GM12878 (cell line): ENCODE measurements around the gene RAD23B. TPM values are rescaled to one million over a fixed set of nuclear protein-coding genes. Genes with fewer than 3 reads are reported as not detected.

Experiments used
- ATAC-seq: fragments of 200-7000 bp; cut with Tn5 transposase; 3 replicates; pipeline ENCODE4 v1.9.1; 2020; ENCODE audit warnings: mild to moderate bottlenecking, moderate library complexity
- BruUV-seq: library from RNA; stranded (reverse); fragments of 400-500 nt; replicated peaks from 2 replicates; lab custom pipeline; 2021; lab: Mats Ljungman, UMichigan
- CTCF ChIA-PET: fragments of 300-600 bp; sonication (Branson Sonifier 250); formaldehyde crosslinking; extraction: SDS; loops from one replicate; lab custom pipeline; 2021; ENCODE audit warnings: inconsistent platforms; lab: Yijun Ruan, JAX
- POLR2A ChIA-PET: fragments of 350-600 bp; formaldehyde crosslinking; extraction: SDS; loops from one replicate; lab custom pipeline; 2021; ENCODE audit warnings: inconsistent platforms; lab: Charles Lee
- RAD21 ChIA-PET: fragments of 300-600 bp; sonication (Branson Sonifier 250); formaldehyde crosslinking; loops from one replicate; lab custom pipeline; 2023; ENCODE audit warnings: antibody characterized with exemption; ENCODE audit not compliant: unreplicated experiment; lab: Charles Lee
- SMC1A ChIA-PET: fragments of 300-600 bp; sonication (Branson Sonifier 250); formaldehyde crosslinking; loops from one replicate; lab custom pipeline; 2023; ENCODE audit not compliant: unreplicated experiment, uncharacterized antibody; lab: Charles Lee
- DNase-seq: peaks from one replicate; pipeline ENCODE4 v3.0.0-alpha.2; 2011; ENCODE audit warnings: low read depth, low spot score
- FAIRE-seq: peaks from 3 replicates; lab custom pipeline; 2011; peaks lifted over from hg19 to GRCh38; lab: Jason Lieb, UNC
- H2AFZ ChIP-seq: 2 replicates; pipeline ENCODE4 v1.6.0; 2011; ENCODE audit warnings: low read depth, low read length, control low read depth; ENCODE audit not compliant: control insufficient read depth
- H3K27ac ChIP-seq: 2 replicates; pipeline ENCODE4 v1.5.1; 2011; ENCODE audit warnings: control low read depth; ENCODE audit not compliant: control insufficient read depth, insufficient read depth
- H3K27me3 ChIP-seq, 2 experiments: replicated peaks in 1 of 2; 2 replicates each; pipeline versions ENCODE4 v1.6.0 to v1.6.1; 2011; ENCODE audit warnings: low read length in 1 of 2; ENCODE audit not compliant: control insufficient read depth in 2 of 2, insufficient read depth in 2 of 2
- H3K36me3 ChIP-seq, 2 experiments: 2 replicates each; pipeline ENCODE4 v1.5.1; 2011; ENCODE audit warnings: low read length in 1 of 2; ENCODE audit not compliant: control insufficient read depth in 2 of 2, insufficient read depth in 2 of 2
- H3K4me1 ChIP-seq: 2 replicates; pipeline ENCODE4 v1.6.1; 2011; ENCODE audit warnings: mild to moderate bottlenecking, low read length, moderate library complexity, mixed read lengths; ENCODE audit not compliant: control insufficient read depth, insufficient read depth
- H3K4me2 ChIP-seq: 2 replicates; pipeline ENCODE4 v1.6.0; 2011; ENCODE audit warnings: control low read depth; ENCODE audit not compliant: control insufficient read depth, insufficient read depth
- H3K4me3 ChIP-seq: fragments of 200-600 bp; sonication (generic); 2 replicates; pipeline ENCODE4 v1.5.1; 2016
- H3K79me2 ChIP-seq: 2 replicates; pipeline ENCODE4 v1.6.0; 2011; ENCODE audit warnings: low read length; ENCODE audit not compliant: control insufficient read depth, insufficient read depth
- H3K9ac ChIP-seq: 2 replicates; pipeline ENCODE4 v1.8.0; 2011; ENCODE audit warnings: low read length, control low read depth, mixed read lengths; ENCODE audit not compliant: control insufficient read depth, insufficient read depth
- H3K9me3 ChIP-seq: replicated peaks from 3 replicates; pipeline ENCODE4 v1.5.1; 2011; ENCODE audit warnings: mild to moderate bottlenecking, low read length; ENCODE audit not compliant: control insufficient read depth, insufficient read depth
- H4K20me1 ChIP-seq: 2 replicates; pipeline ENCODE4 v1.6.0; 2011; ENCODE audit not compliant: control insufficient read depth, insufficient read depth
- BCL3 ChIP-seq: IDR thresholded peaks from 2 replicates; pipeline ENCODE4 v1.6.1; 2011; ENCODE audit warnings: borderline replicate concordance, low read depth, mild to moderate bottlenecking, moderate library complexity, low read length; ENCODE audit not compliant: insufficient read depth, poor library complexity, severe bottlenecking
- BHLHE40 ChIP-seq, 2 experiments: fragments of 450-650 bp in 1 of 2; IDR thresholded peaks; 2 replicates each; pipeline ENCODE4 v1.6.1; 2011 to 2017; ENCODE audit warnings: low read depth in 2 of 2, borderline replicate concordance in 1 of 2, improper control_type of control experiment in 1 of 2, low read length in 1 of 2, mild to moderate bottlenecking in 1 of 2
- DPF2 ChIP-seq: fragments of 450-650 bp; IDR thresholded peaks from 2 replicates; pipeline ENCODE4 v1.6.1; 2017; ENCODE audit warnings: mild to moderate bottlenecking
- HDAC6 ChIP-seq: fragments of 200-600 bp; sonication (generic); IDR thresholded peaks from one replicate; pipeline ENCODE4 v1.8.0; 2017; ENCODE audit warnings: antibody characterized with exemption; ENCODE audit not compliant: unreplicated experiment
- MEF2B ChIP-seq: fragments of 450-650 bp; IDR thresholded peaks from 2 replicates; pipeline ENCODE4 v1.6.1; 2018; ENCODE audit warnings: mild to moderate bottlenecking, moderate library complexity; ENCODE audit not compliant: partially characterized antibody, poor library complexity, severe bottlenecking
- PAX5 ChIP-seq: IDR thresholded peaks from 2 replicates; pipeline ENCODE4 v1.6.1; 2011; ENCODE audit warnings: low read depth, low read length, borderline replicate concordance
- REST ChIP-seq: IDR thresholded peaks from 2 replicates; pipeline ENCODE4 v1.6.1; 2012; ENCODE audit warnings: mild to moderate bottlenecking, low read depth, low read length
- SMC3 ChIP-seq: IDR thresholded peaks from 2 replicates; pipeline ENCODE4 v1.6.1; 2011; ENCODE audit warnings: low read length, improper control_type of control experiment, borderline replicate concordance
- SREBF1 ChIP-seq: IDR thresholded peaks from 2 replicates; pipeline ENCODE4 v1.6.1; 2012; ENCODE audit warnings: mild to moderate bottlenecking, low read length
- SUPT20H ChIP-seq: IDR thresholded peaks from 2 replicates; pipeline ENCODE4 v1.6.1; 2011; ENCODE audit warnings: low read depth, mild to moderate bottlenecking, low read length, moderate library complexity, borderline replicate concordance; ENCODE audit not compliant: control insufficient read depth
- WGBS: methylation state at CpG from one replicate; pipeline ENCODE4 v1.1.6; 2016; ENCODE audit warnings: low lambda C conversion rate; ENCODE audit not compliant: insufficient replicate concordance, insufficient coverage; ENCODE audit errors: missing lambda C conversion rate; 5-methylcytosine and 5-hydroxymethylcytosine counted together
- in situ Hi-C: fragments of 300-500 bp; cut with MboI; formaldehyde crosslinking; loops from 9 replicates; pipeline ENCODE4 v1.14.3; 2018; ENCODE audit warnings: mixed read lengths
- intact Hi-C: fragments of 100-400 bp; cut with micrococcal nuclease; formaldehyde crosslinking; loops from one replicate; pipeline ENCODE4 v1.14.2; 2022; ENCODE audit not compliant: unreplicated experiment
- polyA plus RNA-seq, 11 experiments: library from polyadenylated mRNA; depleted of rRNA in 4 of 11; unstranded in 6 of 11; stranded (reverse) in 5 of 11; fragments of >200 nt; fragmentation: Nextera tagmentation in 4 of 11; fragmentation: Illumina TruSeq in 1 of 11; extraction: Ambion mirVana in 4 of 11; extraction: Trizol in 1 of 11; gene quantifications; 1 replicate in 1 of 11; 2 replicates in 10 of 11; pipeline versions ENCODE4 v1.2.1 to v1.2.3, GENCODE V29; 2011 to 2016; ENCODE audit warnings: inconsistent platforms in 2 of 11, missing spikeins in 2 of 11, low read depth in 1 of 11
- total RNA-seq, 4 experiments: library from RNA; depleted of rRNA in 3 of 4; stranded (reverse); fragments of >200 nt in 3 of 4; fragmentation: Illumina TruSeq in 1 of 4; extraction: Trizol in 1 of 4; gene quantifications; 2 replicates each; pipeline versions ENCODE4 v1.2.1 to v1.2.3, GENCODE V29; 2013 to 2021

RAD23B gene
- total and polyA plus RNA-seq, 10 of the 15 experiments (the other 5 are each of a cell fraction or from before 2014, with no cell fraction given) = 10.3 to 256 (median 54.6) TPM

- DNase-seq (no peak), FAIRE-seq (no peak), ATAC-seq (no peak)
- Histone ChIP-seq H4K20me1 (no peaks in the 10 kb centered on the region), H3K4me2 (no peak overlapping the region), H3K9ac (no peak overlapping the region), H3K27ac (no peak overlapping the region), H3K9me3 (peaks cover 5% of the 10 kb centered on the region; the same call in 2 of the 3 replicates), H3K79me2 (peaks cover 10% of the 10 kb centered on the region), H3K4me1 (no peaks in the 10 kb centered on the region), H3K36me3 (peaks cover 5 to 60% of the 10 kb centered on the region in 2 experiments), H3K4me3 (no peak overlapping the region), H2AFZ (no peak overlapping the region), H3K27me3 (no peaks in the 10 kb centered on the region)
- in situ Hi-C loops (no loop called here), intact Hi-C loops (no loop called here)
- 96% methylated on average over 4 of the region's 4 CpGs for WGBS
- RAD21 ChIA-PET = interaction anchor here (0.8 to 2.2 kb wide), 3 partner anchors 63 to 165 kb away, joined by 3 to 5 read pairs (median 4); no protein-coding TSS in a partner anchor
- no TSS peak for BruUV-seq
- POLR2A ChIA-PET = interaction anchor here (0.9 kb wide), 1 partner anchor 14 kb away, joined by 3 read pairs; no protein-coding TSS in a partner anchor
- TF ChIP-seq HDAC6 (no peak), REST (no peak), BCL3 (no peak), BHLHE40 (IDR thresholded peaks at IDR 0.05; ENCODE audit: borderline replicate concordance in 1 of 2, low read depth in 2 of 2, low read length in 1 of 2) (no peak), SMC3 (no peak), PAX5 (no peak), DPF2 (no peak), MEF2B (no peak), SREBF1 (no peak), SUPT20H (no peak)
- CTCF ChIA-PET = interaction anchor here (1.7 to 4.9 kb wide), 2 partner anchors 8 to 17 kb away, joined by 6 to 30 read pairs; no protein-coding TSS in a partner anchor
- SMC1A ChIA-PET = interaction anchor here (0.8 to 1.4 kb wide), 4 partner anchors 11 to 63 kb away, joined by 3 to 5 read pairs (median 4); no protein-coding TSS in a partner anchor
Measured at GRCh38 chr9:107323836-107324585, 40.9 kb downstream of the RAD23B start.
